Measurements from ENCODE around the gene URI1. TPM values are rescaled to one million over a fixed set of nuclear protein-coding genes. Genes with fewer than 3 reads are reported as not detected.
A peak's percentile ranks its signal among the peaks of the same experiment; 100 is the strongest.

The URI1 gene, protein sequence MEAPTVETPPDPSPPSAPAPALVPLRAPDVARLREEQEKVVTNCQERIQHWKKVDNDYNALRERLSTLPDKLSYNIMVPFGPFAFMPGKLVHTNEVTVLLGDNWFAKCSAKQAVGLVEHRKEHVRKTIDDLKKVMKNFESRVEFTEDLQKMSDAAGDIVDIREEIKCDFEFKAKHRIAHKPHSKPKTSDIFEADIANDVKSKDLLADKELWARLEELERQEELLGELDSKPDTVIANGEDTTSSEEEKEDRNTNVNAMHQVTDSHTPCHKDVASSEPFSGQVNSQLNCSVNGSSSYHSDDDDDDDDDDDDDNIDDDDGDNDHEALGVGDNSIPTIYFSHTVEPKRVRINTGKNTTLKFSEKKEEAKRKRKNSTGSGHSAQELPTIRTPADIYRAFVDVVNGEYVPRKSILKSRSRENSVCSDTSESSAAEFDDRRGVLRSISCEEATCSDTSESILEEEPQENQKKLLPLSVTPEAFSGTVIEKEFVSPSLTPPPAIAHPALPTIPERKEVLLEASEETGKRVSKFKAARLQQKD
- total RNA-seq, result 10 to 100 TPM; 65.0 to 84.4 (median 71.9) TPM

DNA sequence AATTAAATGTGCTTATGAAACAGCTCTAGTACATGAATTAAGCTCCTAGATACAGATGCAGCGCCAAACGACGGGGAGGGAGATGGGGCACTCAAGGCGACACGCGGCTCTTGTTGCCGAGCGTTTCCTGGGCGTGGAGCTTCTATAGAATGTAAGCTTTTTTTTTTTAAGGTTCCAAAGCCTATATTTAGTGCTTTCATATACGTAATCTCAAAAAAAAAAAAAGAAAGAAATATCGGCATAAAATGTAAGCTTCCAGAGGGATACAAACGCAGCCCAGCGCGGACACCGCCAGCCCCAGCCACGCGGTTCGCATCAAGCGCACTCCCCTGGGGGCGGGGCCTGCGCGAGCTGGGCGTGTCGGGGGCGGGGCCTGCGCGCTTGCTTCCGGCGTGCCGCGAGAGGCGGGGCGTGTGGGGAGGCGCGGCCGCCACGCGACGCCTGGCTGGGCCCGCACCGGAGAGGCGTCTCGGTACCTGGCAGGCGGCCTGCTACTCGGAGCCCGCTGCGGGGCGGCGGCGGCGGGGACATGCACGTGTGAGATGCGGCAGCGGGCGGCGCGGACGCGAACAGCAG, at the start of gene URI1:
Gene URI1 (plus strand): TSS at position 412 of the 576 bp plus-strand sequence. CDS start 309 bp downstream, outside the sequence.
- Histone ChIP-seq H3K27me3 (no peaks in the 10 kb centered on the region), H3K9me3 (peaks cover 0 to 3% (median 0%) of the 10 kb centered on the region in 3 donors), H3K27ac (peak within 1 kb of the TSS; percentile 12 to 86 (median 86)), H3K4me1 (peaks cover 0 to 55% (median 9%) of the 10 kb centered on the region in 3 donors), H3K36me3 (no peaks in the 10 kb centered on the region), H3K4me3 (peak within 1 kb of the TSS; percentile 70 to 87)
- ATAC-seq, result peak; percentile 98
- TF ChIP-seq POLR2AphosphoS5 (IDR thresholded peaks at IDR 0.05) (peak; percentile 23), POLR2A (IDR thresholded peaks at IDR 0.05) (peak; percentile 54 to 62), EP300 (IDR thresholded peaks at IDR 0.05) (no peak)
- TF ChIP-seq, protein P1, sequence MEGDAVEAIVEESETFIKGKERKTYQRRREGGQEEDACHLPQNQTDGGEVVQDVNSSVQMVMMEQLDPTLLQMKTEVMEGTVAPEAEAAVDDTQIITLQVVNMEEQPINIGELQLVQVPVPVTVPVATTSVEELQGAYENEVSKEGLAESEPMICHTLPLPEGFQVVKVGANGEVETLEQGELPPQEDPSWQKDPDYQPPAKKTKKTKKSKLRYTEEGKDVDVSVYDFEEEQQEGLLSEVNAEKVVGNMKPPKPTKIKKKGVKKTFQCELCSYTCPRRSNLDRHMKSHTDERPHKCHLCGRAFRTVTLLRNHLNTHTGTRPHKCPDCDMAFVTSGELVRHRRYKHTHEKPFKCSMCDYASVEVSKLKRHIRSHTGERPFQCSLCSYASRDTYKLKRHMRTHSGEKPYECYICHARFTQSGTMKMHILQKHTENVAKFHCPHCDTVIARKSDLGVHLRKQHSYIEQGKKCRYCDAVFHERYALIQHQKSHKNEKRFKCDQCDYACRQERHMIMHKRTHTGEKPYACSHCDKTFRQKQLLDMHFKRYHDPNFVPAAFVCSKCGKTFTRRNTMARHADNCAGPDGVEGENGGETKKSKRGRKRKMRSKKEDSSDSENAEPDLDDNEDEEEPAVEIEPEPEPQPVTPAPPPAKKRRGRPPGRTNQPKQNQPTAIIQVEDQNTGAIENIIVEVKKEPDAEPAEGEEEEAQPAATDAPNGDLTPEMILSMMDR (IDR thresholded peaks at IDR 0.05), result peak in 2 of 4 experiments; percentile 3 to 19
- 1% methylated on average over 9 to 18 of the region's 59 CpGs for WGBS, 2 donors (ENCODE audit: low coverage in 1 of 2)

DNA sequence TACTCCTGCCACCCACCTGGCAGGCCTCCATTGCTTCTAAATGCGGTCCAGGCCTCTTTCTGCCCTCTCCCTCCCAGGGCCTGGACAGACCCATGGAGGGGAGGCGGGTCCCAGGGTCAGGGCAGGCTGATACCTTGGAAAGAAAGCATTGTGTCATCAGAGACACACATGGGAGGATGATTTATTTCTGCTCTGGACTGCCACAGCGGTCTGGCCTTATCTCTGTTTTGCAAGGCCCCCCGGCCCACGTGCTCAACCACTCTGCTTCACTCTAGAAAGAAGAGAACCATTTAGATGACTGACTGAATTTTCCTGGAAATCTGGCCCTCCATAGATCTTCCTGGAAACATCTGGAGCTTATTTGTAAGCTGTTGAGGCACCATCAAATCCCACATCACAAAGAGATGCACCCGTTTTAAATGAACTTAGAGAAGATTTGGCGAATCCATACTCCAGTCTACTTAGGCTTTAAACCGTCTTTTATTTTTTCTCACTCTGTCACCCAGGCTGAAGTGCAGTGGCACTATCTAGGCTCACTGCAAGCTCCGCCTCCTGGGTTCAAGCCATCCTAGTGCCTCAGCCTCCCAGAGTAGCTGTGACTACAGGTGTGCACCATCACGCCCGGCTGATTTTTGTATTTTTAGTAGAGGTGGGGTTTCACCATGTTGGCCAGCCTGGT, 48.3 kb upstream of the URI1 start:
- no peaks in the 10 kb centered on the region for H3K9me3 ChIP-seq
- TF ChIP-seq POLR2A (IDR thresholded peaks at IDR 0.05), result no peak
- TF ChIP-seq EP300 (IDR thresholded peaks at IDR 0.05), result no peak
- TF ChIP-seq, protein P1 (IDR thresholded peaks at IDR 0.05), result no peak
- no peak for TF ChIP-seq POLR2AphosphoS5 (IDR thresholded peaks at IDR 0.05)
- no peak overlapping the region for H3K27ac ChIP-seq
- H3K4me1 ChIP-seq, result no peaks in the 10 kb centered on the region
- no peaks in the 10 kb centered on the region for H3K36me3 ChIP-seq
- H3K4me3 ChIP-seq, result no peak overlapping the region
- 56 to 80% methylated on average over 3 to 8 of the region's 11 CpGs for WGBS, 2 donors (ENCODE audit: low coverage in 1 of 2)
- peaks cover 6% of the 10 kb centered on the region for H3K27me3 ChIP-seq
- ATAC-seq, result no peak

DNA sequence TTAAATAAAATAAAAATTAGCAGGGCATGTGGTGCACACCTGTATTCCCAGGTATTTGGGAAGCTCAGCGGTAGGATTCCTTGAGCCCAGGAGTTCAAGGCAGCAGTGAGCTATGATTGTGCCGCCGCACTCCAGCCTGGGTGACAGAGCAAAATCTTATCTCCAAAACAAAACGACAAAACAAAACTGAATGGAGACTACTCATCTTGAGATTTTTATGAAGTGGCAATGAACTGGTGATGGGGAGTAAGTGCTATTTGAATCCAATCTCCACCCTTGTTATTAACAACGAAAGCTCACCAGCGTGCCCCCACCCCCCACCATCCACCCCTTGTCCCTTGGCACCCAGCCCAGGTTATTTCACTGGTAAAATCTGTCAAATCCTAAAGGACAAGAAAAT, 45.2 kb upstream of the URI1 start:
- Histone ChIP-seq H3K9me3 (no peaks in the 10 kb centered on the region), H3K27me3 (peaks cover 6% of the 10 kb centered on the region), H3K4me3 (no peak overlapping the region), H3K36me3 (no peaks in the 10 kb centered on the region), H3K4me1 (no peaks in the 10 kb centered on the region), H3K27ac (no peak overlapping the region)
- 53% methylated on average over 3 to 6 of the region's 6 CpGs for WGBS, 2 donors (ENCODE audit: low coverage in 1 of 2)
- no peak for ATAC-seq
- TF ChIP-seq, protein P1 (IDR thresholded peaks at IDR 0.05), result no peak
- no peak for TF ChIP-seq POLR2A (IDR thresholded peaks at IDR 0.05)
- TF ChIP-seq EP300 (IDR thresholded peaks at IDR 0.05), result no peak
- no peak for TF ChIP-seq POLR2AphosphoS5 (IDR thresholded peaks at IDR 0.05)

DNA sequence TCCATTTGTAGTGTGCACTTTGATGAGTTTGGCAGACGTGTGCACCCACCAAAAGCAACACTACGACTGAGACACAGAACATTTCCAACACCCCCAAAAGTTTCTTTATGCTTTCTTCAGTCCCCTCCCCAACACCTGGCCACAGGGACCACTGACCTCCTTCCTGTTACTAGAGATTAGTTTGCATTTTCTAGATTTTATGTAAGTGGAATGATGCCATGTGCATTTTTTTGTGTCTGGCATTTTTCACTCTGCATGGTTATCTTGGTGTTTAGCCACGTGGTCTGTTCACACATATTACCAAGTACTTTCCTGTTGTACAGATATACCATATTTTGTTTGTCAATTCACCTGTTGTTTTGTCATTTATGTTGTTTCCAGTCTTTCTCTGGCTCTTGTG, 44.6 kb upstream of the URI1 start:
- Histone ChIP-seq H3K27me3 (peaks cover 8% of the 10 kb centered on the region), H3K36me3 (no peaks in the 10 kb centered on the region), H3K27ac (no peak overlapping the region), H3K4me3 (no peak overlapping the region), H3K4me1 (no peaks in the 10 kb centered on the region), H3K9me3 (no peaks in the 10 kb centered on the region)
- WGBS, 2 donors (ENCODE audit: low coverage in 1 of 2), result 48 to 67% methylated on average over 3 of the region's 3 CpGs
- TF ChIP-seq, protein P1 (IDR thresholded peaks at IDR 0.05), result no peak
- no peak for TF ChIP-seq POLR2A (IDR thresholded peaks at IDR 0.05)
- no peak for TF ChIP-seq POLR2AphosphoS5 (IDR thresholded peaks at IDR 0.05)
- no peak for TF ChIP-seq EP300 (IDR thresholded peaks at IDR 0.05)
- ATAC-seq, result no peak
